GM23338 (cell line): ENCODE results near the gene TM7SF2. TPM values are rescaled to one million over a fixed set of nuclear protein-coding genes. Genes with fewer than 3 reads are reported as not detected.

ENCODE experiments used
- ATAC-seq: fragments of 200-7000 bp; cut with Tn5 transposase; 3 replicates; pipeline ENCODE4 v1.9.1; 2020
- DNase-seq: peaks from one replicate; pipeline ENCODE4 v3.0.0-alpha.2; 2015; ENCODE audit warnings: low spot score
- H2AFZ ChIP-seq: fragments of 200-600 bp; sonication (generic); 2 replicates; pipeline ENCODE4 v1.8.0; 2016; ENCODE audit warnings: antibody characterized with exemption, mild to moderate bottlenecking, moderate library complexity
- H3F3A ChIP-seq: fragments of 200-600 bp; sonication (generic); replicated peaks from 2 replicates; pipeline ENCODE4 v1.8.0; 2017; ENCODE audit warnings: antibody characterized with exemption, mixed run types, low read depth
- H3K27ac ChIP-seq: fragments of 200-600 bp; sonication (generic); 2 replicates; pipeline ENCODE4 v1.6.1; 2016; ENCODE audit warnings: low read depth
- H3K27me3 ChIP-seq: fragments of 200-600 bp; sonication (generic); 2 replicates; pipeline ENCODE4 v1.8.0; 2016; ENCODE audit warnings: mild to moderate bottlenecking, mixed run types, moderate library complexity; ENCODE audit not compliant: insufficient read depth
- H3K36me3 ChIP-seq: fragments of 200-600 bp; sonication (generic); 2 replicates; pipeline ENCODE4 v1.8.0; 2016; ENCODE audit warnings: mild to moderate bottlenecking; ENCODE audit not compliant: insufficient read depth
- H3K4me1 ChIP-seq: fragments of 200-600 bp; sonication (generic); 2 replicates; pipeline ENCODE4 v1.8.0; 2016; ENCODE audit warnings: mild to moderate bottlenecking, moderate library complexity; ENCODE audit not compliant: insufficient read depth
- H3K4me2 ChIP-seq: fragments of 200-600 bp; sonication (generic); 2 replicates; pipeline ENCODE4 v1.7.1; 2017; ENCODE audit warnings: mixed run types
- H3K4me3 ChIP-seq: fragments of 200-600 bp; sonication (generic); 2 replicates; pipeline ENCODE4 v1.6.1; 2016; ENCODE audit warnings: mixed run types
- H3K79me2 ChIP-seq: fragments of 200-600 bp; sonication (generic); replicated peaks from 2 replicates; pipeline ENCODE4 v1.8.0; 2017; ENCODE audit warnings: mild to moderate bottlenecking; ENCODE audit not compliant: insufficient read depth
- H3K9me2 ChIP-seq: fragments of 200-600 bp; sonication (generic); 2 replicates; pipeline ENCODE4 v1.8.0; 2017; ENCODE audit not compliant: insufficient read depth
- H4K20me1 ChIP-seq: fragments of 200-600 bp; sonication (generic); replicated peaks from 2 replicates; pipeline ENCODE4 v1.8.0; 2017; ENCODE audit warnings: mild to moderate bottlenecking; ENCODE audit not compliant: insufficient read depth
- H3K27ac Mint-ChIP-seq: 2 replicates; pipeline ENCODE4 v1.8.0; 2020; ENCODE audit warnings: inconsistent platforms, mild to moderate bottlenecking, moderate library complexity, mixed read lengths
- H3K27me3 Mint-ChIP-seq: 3 replicates; pipeline ENCODE4 v1.8.0; 2022; ENCODE audit warnings: low read depth, mild to moderate bottlenecking, moderate library complexity, mixed read lengths, inconsistent platforms; ENCODE audit not compliant: insufficient read depth, poor library complexity
- H3K36me3 Mint-ChIP-seq: 3 replicates; pipeline ENCODE4 v1.8.0; 2021; ENCODE audit warnings: low read depth, mild to moderate bottlenecking, inconsistent platforms, moderate library complexity, mixed read lengths
- H3K4me1 Mint-ChIP-seq: 3 replicates; pipeline ENCODE4 v1.8.0; 2020; ENCODE audit warnings: mild to moderate bottlenecking, inconsistent platforms, mixed read lengths
- H3K4me3 Mint-ChIP-seq: 3 replicates; pipeline ENCODE4 v1.8.0; 2021; ENCODE audit warnings: moderate library complexity, mild to moderate bottlenecking, inconsistent platforms, mixed read lengths
- H3K9me3 Mint-ChIP-seq: 3 replicates; pipeline ENCODE4 v1.8.0; 2020; ENCODE audit warnings: moderate library complexity, mild to moderate bottlenecking, inconsistent platforms, mixed read lengths
- CREB1 ChIP-seq: fragments of 250-450 bp; sonication (Bioruptor Pico); IDR thresholded peaks from 2 replicates; pipeline ENCODE4 v1.5.0; 2020; ENCODE audit warnings: low read depth, mild to moderate bottlenecking, moderate library complexity
- EZH2 ChIP-seq: fragments of 200-600 bp; sonication (generic); IDR thresholded peaks from one replicate; pipeline ENCODE4 v1.8.0; 2017; ENCODE audit warnings: antibody characterized with exemption, mild to moderate bottlenecking, low read depth; ENCODE audit not compliant: unreplicated experiment
- EZH2phosphoT487 ChIP-seq: fragments of 200-600 bp; sonication (generic); IDR thresholded peaks from one replicate; pipeline ENCODE4 v1.8.1; 2018; ENCODE audit warnings: antibody characterized with exemption; ENCODE audit not compliant: unreplicated experiment
- JUNB ChIP-seq: IDR thresholded peaks from one replicate; pipeline ENCODE4 v1.6.1; 2016; ENCODE audit warnings: antibody characterized with exemption; ENCODE audit not compliant: unreplicated experiment
- NANOG ChIP-seq: IDR thresholded peaks from 2 replicates; pipeline ENCODE4 v1.6.1; 2016; ENCODE audit warnings: antibody characterized with exemption, borderline replicate concordance
- POLR2AphosphoS5 ChIP-seq: IDR thresholded peaks from 2 replicates; pipeline ENCODE4 v1.6.1; 2016; ENCODE audit warnings: antibody characterized with exemption, low read depth
- STAT1 ChIP-seq: IDR thresholded peaks from one replicate; pipeline ENCODE4 v1.6.1; 2016; ENCODE audit warnings: antibody characterized with exemption; ENCODE audit not compliant: unreplicated experiment
- ZNF114 ChIP-seq: fragments of 250-450 bp; sonication (Bioruptor Pico); IDR thresholded peaks from 2 replicates; pipeline ENCODE4 v1.5.0; 2020; ENCODE audit warnings: mild to moderate bottlenecking, moderate library complexity
- ZNF331 ChIP-seq: fragments of 250-450 bp; sonication (Bioruptor Pico); IDR thresholded peaks from 2 replicates; pipeline ENCODE4 v1.5.0; 2020; ENCODE audit warnings: low read depth, mild to moderate bottlenecking, moderate library complexity
- polyA plus RNA-seq: library from polyadenylated mRNA; unstranded; fragments of >200 nt; fragmentation: Nextera tagmentation; extraction: Ambion mirVana; gene quantifications from 2 replicates; pipeline ENCODE4 v1.2.1, GENCODE V29; 2016
- total RNA-seq: library from RNA; depleted of rRNA; stranded (reverse); fragments of >200 nt; shearing (Covaris generic); gene quantifications from 2 replicates; pipeline ENCODE4 v1.2.3, GENCODE V29; 2014
- TF ChIP-seq, protein P1 (sequence below): fragments of 250-450 bp; sonication (Bioruptor Pico); IDR thresholded peaks from 2 replicates; pipeline ENCODE4 v1.5.0; 2020; ENCODE audit warnings: mild to moderate bottlenecking, moderate library complexity
- TF ChIP-seq, protein P2 (sequence below): IDR thresholded peaks from 2 replicates; pipeline ENCODE4 v1.6.1; 2016; ENCODE audit warnings: antibody characterized with exemption
- TF ChIP-seq, protein P3 (sequence below), 2 experiments: fragments of 200-600 bp in 1 of 2; sonication (generic) in 1 of 2; conservative IDR thresholded peaks; 2 replicates each; pipeline versions ENCODE4 v1.5.1 to v1.6.1; 2016 to 2017; ENCODE audit warnings: antibody characterized with exemption in 2 of 2, low read depth in 2 of 2, mild to moderate bottlenecking in 2 of 2, moderate library complexity in 1 of 2
- TF ChIP-seq, protein P4 (sequence below): IDR thresholded peaks from one replicate; pipeline ENCODE4 v1.6.1; 2018; ENCODE audit warnings: antibody characterized with exemption; ENCODE audit not compliant: unreplicated experiment

Gene TM7SF2
- total and polyA plus RNA-seq, 2 experiments from 2014 or later: 43.5 to 82.3 TPM

DNA sequence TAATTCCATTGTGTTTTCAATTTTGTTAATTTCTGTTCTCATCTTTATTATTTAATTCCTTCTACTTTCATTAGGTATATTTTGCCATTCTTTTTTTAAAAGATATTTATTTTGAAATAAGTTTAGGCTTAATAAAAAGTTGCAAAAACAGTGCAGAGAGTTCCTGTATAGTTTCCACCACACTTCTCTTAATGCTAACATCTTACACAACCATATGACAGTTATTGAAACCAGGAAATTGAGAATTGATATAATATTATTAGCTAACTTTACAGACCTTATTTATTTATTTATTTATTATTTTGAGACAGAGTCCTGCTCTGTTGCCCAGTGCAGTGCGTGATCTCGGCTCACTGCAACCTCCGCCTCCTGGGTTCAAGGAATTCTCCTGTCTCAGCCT lies 44.6 kb downstream of the TM7SF2 start:
- H4K20me1 ChIP-seq: no peaks in the 10 kb centered on the region
- no peaks in the 10 kb centered on the region; the same call in 2 of the 3 replicates for H3K36me3 Mint-ChIP-seq
- H3K4me3 Mint-ChIP-seq: no peak overlapping the region
- no peaks in the 10 kb centered on the region for H3K9me3 Mint-ChIP-seq
- no peak overlapping the region for H3K27ac Mint-ChIP-seq
- no peaks in the 10 kb centered on the region for H3K79me2 ChIP-seq
- no peaks in the 10 kb centered on the region for H3K36me3 ChIP-seq
- no peak overlapping the region for H3K4me2 ChIP-seq
- H3K9me2 ChIP-seq: no peaks in the 10 kb centered on the region
- no peaks in the 10 kb centered on the region for H3F3A ChIP-seq
- ATAC-seq (no peak), DNase-seq (no peak)
- no peaks in the 10 kb centered on the region for H3K4me1 Mint-ChIP-seq
- TF ChIP-seq ZNF331 (CRISPR knock-in tag) (no peak), POLR2AphosphoS5 (no peak), JUNB (no peak), STAT1 (no peak), EZH2phosphoT487 (no peak), ZNF114 (CRISPR knock-in tag) (no peak), EZH2 (no peak), NANOG (no peak), CREB1 (CRISPR knock-in tag) (no peak)
- TF ChIP-seq, protein P1, sequence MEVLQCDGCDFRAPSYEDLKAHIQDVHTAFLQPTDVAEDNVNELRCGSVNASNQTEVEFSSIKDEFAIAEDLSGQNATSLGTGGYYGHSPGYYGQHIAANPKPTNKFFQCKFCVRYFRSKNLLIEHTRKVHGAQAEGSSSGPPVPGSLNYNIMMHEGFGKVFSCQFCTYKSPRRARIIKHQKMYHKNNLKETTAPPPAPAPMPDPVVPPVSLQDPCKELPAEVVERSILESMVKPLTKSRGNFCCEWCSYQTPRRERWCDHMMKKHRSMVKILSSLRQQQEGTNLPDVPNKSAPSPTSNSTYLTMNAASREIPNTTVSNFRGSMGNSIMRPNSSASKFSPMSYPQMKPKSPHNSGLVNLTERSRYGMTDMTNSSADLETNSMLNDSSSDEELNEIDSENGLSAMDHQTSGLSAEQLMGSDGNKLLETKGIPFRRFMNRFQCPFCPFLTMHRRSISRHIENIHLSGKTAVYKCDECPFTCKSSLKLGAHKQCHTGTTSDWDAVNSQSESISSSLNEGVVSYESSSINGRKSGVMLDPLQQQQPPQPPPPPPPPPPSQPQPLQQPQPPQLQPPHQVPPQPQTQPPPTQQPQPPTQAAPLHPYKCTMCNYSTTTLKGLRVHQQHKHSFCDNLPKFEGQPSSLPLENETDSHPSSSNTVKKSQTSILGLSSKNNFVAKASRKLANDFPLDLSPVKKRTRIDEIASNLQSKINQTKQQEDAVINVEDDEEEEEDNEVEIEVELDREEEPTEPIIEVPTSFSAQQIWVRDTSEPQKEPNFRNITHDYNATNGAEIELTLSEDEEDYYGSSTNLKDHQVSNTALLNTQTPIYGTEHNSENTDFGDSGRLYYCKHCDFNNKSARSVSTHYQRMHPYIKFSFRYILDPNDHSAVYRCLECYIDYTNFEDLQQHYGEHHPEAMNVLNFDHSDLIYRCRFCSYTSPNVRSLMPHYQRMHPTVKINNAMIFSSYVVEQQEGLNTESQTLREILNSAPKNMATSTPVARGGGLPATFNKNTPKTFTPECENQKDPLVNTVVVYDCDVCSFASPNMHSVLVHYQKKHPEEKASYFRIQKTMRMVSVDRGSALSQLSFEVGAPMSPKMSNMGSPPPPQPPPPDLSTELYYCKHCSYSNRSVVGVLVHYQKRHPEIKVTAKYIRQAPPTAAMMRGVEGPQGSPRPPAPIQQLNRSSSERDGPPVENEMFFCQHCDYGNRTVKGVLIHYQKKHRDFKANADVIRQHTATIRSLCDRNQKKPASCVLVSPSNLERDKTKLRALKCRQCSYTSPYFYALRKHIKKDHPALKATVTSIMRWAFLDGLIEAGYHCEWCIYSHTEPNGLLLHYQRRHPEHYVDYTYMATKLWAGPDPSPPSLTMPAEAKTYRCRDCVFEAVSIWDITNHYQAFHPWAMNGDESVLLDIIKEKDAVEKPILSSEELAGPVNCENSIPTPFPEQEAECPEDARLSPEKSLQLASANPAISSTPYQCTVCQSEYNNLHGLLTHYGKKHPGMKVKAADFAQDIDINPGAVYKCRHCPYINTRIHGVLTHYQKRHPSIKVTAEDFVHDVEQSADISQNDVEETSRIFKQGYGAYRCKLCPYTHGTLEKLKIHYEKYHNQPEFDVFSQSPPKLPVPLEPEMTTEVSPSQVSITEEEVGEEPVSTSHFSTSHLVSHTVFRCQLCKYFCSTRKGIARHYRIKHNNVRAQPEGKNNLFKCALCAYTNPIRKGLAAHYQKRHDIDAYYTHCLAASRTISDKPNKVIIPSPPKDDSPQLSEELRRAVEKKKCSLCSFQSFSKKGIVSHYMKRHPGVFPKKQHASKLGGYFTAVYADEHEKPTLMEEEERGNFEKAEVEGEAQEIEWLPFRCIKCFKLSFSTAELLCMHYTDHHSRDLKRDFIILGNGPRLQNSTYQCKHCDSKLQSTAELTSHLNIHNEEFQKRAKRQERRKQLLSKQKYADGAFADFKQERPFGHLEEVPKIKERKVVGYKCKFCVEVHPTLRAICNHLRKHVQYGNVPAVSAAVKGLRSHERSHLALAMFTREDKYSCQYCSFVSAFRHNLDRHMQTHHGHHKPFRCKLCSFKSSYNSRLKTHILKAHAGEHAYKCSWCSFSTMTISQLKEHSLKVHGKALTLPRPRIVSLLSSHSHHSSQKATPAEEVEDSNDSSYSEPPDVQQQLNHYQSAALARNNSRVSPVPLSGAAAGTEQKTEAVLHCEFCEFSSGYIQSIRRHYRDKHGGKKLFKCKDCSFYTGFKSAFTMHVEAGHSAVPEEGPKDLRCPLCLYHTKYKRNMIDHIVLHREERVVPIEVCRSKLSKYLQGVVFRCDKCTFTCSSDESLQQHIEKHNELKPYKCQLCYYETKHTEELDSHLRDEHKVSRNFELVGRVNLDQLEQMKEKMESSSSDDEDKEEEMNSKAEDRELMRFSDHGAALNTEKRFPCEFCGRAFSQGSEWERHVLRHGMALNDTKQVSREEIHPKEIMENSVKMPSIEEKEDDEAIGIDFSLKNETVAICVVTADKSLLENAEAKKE: no peak
- TF ChIP-seq, protein P2, sequence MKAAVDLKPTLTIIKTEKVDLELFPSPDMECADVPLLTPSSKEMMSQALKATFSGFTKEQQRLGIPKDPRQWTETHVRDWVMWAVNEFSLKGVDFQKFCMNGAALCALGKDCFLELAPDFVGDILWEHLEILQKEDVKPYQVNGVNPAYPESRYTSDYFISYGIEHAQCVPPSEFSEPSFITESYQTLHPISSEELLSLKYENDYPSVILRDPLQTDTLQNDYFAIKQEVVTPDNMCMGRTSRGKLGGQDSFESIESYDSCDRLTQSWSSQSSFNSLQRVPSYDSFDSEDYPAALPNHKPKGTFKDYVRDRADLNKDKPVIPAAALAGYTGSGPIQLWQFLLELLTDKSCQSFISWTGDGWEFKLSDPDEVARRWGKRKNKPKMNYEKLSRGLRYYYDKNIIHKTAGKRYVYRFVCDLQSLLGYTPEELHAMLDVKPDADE: no peak
- TF ChIP-seq, protein P3, sequence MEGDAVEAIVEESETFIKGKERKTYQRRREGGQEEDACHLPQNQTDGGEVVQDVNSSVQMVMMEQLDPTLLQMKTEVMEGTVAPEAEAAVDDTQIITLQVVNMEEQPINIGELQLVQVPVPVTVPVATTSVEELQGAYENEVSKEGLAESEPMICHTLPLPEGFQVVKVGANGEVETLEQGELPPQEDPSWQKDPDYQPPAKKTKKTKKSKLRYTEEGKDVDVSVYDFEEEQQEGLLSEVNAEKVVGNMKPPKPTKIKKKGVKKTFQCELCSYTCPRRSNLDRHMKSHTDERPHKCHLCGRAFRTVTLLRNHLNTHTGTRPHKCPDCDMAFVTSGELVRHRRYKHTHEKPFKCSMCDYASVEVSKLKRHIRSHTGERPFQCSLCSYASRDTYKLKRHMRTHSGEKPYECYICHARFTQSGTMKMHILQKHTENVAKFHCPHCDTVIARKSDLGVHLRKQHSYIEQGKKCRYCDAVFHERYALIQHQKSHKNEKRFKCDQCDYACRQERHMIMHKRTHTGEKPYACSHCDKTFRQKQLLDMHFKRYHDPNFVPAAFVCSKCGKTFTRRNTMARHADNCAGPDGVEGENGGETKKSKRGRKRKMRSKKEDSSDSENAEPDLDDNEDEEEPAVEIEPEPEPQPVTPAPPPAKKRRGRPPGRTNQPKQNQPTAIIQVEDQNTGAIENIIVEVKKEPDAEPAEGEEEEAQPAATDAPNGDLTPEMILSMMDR (conservative IDR thresholded peaks at IDR 0.05; ENCODE audit: low read depth in 2 of 2): no peak
- TF ChIP-seq, protein P4, sequence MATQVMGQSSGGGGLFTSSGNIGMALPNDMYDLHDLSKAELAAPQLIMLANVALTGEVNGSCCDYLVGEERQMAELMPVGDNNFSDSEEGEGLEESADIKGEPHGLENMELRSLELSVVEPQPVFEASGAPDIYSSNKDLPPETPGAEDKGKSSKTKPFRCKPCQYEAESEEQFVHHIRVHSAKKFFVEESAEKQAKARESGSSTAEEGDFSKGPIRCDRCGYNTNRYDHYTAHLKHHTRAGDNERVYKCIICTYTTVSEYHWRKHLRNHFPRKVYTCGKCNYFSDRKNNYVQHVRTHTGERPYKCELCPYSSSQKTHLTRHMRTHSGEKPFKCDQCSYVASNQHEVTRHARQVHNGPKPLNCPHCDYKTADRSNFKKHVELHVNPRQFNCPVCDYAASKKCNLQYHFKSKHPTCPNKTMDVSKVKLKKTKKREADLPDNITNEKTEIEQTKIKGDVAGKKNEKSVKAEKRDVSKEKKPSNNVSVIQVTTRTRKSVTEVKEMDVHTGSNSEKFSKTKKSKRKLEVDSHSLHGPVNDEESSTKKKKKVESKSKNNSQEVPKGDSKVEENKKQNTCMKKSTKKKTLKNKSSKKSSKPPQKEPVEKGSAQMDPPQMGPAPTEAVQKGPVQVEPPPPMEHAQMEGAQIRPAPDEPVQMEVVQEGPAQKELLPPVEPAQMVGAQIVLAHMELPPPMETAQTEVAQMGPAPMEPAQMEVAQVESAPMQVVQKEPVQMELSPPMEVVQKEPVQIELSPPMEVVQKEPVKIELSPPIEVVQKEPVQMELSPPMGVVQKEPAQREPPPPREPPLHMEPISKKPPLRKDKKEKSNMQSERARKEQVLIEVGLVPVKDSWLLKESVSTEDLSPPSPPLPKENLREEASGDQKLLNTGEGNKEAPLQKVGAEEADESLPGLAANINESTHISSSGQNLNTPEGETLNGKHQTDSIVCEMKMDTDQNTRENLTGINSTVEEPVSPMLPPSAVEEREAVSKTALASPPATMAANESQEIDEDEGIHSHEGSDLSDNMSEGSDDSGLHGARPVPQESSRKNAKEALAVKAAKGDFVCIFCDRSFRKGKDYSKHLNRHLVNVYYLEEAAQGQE: no peak
- no peak overlapping the region for H3K4me3 ChIP-seq
- no peak overlapping the region for H2AFZ ChIP-seq
- H3K27me3 ChIP-seq: no peaks in the 10 kb centered on the region
- H3K27ac ChIP-seq: no peak overlapping the region
- peaks cover 3% of the 10 kb centered on the region for H3K27me3 Mint-ChIP-seq
- H3K4me1 ChIP-seq: no peaks in the 10 kb centered on the region
